GM10266 (cell line): ENCODE results near the gene PGRMC2.

Source experiments
- DNase-seq: peaks from one replicate; pipeline ENCODE4 v3.0.0; 2012; ENCODE audit errors: extremely low spot score
- TF ChIP-seq, protein P1 (sequence below): IDR thresholded peaks from 2 replicates; pipeline ENCODE4 v1.5.1; 2012; ENCODE audit warnings: mild to moderate bottlenecking, low read depth; ENCODE audit not compliant: control insufficient read depth, insufficient read depth; ENCODE audit errors: missing control alignments

Gene PGRMC2, protein sequence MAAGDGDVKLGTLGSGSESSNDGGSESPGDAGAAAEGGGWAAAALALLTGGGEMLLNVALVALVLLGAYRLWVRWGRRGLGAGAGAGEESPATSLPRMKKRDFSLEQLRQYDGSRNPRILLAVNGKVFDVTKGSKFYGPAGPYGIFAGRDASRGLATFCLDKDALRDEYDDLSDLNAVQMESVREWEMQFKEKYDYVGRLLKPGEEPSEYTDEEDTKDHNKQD

GRCh38 chr4:128287141-128287870 lies at the start of gene PGRMC2:
Gene PGRMC2 (minus strand): TSS chr4:128287813. CDS start chr4:128287790, 23 bp downstream.
- peak; percentile 12 for DNase-seq
- TF ChIP-seq, protein P1, sequence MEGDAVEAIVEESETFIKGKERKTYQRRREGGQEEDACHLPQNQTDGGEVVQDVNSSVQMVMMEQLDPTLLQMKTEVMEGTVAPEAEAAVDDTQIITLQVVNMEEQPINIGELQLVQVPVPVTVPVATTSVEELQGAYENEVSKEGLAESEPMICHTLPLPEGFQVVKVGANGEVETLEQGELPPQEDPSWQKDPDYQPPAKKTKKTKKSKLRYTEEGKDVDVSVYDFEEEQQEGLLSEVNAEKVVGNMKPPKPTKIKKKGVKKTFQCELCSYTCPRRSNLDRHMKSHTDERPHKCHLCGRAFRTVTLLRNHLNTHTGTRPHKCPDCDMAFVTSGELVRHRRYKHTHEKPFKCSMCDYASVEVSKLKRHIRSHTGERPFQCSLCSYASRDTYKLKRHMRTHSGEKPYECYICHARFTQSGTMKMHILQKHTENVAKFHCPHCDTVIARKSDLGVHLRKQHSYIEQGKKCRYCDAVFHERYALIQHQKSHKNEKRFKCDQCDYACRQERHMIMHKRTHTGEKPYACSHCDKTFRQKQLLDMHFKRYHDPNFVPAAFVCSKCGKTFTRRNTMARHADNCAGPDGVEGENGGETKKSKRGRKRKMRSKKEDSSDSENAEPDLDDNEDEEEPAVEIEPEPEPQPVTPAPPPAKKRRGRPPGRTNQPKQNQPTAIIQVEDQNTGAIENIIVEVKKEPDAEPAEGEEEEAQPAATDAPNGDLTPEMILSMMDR: no peak

GRCh38 chr4:128335541-128335940 lies 47.9 kb upstream of the PGRMC2 start:
- TF ChIP-seq, protein P1: no peak
- DNase-seq: no peak

DNA sequence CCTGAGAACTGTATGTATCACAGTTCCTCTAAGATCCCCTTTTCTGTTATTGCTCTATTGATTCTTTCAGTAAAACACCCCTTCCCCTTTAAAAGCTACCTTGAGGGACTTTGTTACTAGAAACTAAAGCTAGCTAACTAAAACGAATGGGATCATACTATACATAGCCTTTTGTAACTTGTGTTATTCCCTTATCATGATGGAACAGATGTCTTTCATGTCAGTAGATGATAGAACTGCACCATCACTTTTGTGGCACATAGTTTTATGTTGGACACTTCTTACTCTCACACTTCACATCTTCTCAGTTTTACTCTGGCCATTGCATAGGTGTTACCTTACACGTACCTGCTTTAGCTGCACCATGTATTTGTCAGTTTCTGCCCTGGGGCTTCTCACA lies 46.6 kb upstream of the PGRMC2 start:
- no peak for DNase-seq
- TF ChIP-seq, protein P1: no peak

- TF ChIP-seq, protein P1: no peak
- no peak for DNase-seq
Measured at GRCh38 chr4:128333309-128334018, 45.9 kb upstream of the PGRMC2 start.

- TF ChIP-seq, protein P1: no peak
- no peak for DNase-seq
Measured at GRCh38 chr4:128332081-128332480, 44.5 kb upstream of the PGRMC2 start.

GRCh38 chr4:128329638-128330037 lies 42.0 kb upstream of the PGRMC2 start:
- no peak for DNase-seq
- TF ChIP-seq, protein P1: no peak
